Type B pancreatic cell (in vitro differentiated cells): ENCODE measurements around the gene RAF1. TPM values are rescaled to one million over a fixed set of nuclear protein-coding genes. Genes with fewer than 3 reads are reported as not detected.
A peak's percentile ranks its signal among the peaks of the same experiment; 100 is the strongest.
"Not testable (repeated sequence)": the region's sequence is repeated elsewhere in the genome, so short reads cannot be mapped to it uniquely, and the experiment has no call there.

ENCODE experiments used
- DNase-seq: peaks from one replicate; pipeline ENCODE4 v3.0.0; 2021; ENCODE audit warnings: mixed read lengths; ENCODE audit not compliant: unreplicated experiment; ENCODE audit errors: extremely low spot score
- H3K27ac Mint-ChIP-seq: 2 replicates; pipeline ENCODE4 v1.8.0; 2021; ENCODE audit warnings: mild to moderate bottlenecking, mixed read lengths
- H3K27me3 Mint-ChIP-seq: 2 replicates; pipeline ENCODE4 v1.8.0; 2021; ENCODE audit warnings: mixed read lengths
- H3K36me3 Mint-ChIP-seq: 2 replicates; pipeline ENCODE4 v1.8.0; 2021; ENCODE audit warnings: mixed read lengths
- H3K4me1 Mint-ChIP-seq: one replicate; pipeline ENCODE4 v1.8.0; 2021; ENCODE audit warnings: mixed read lengths; ENCODE audit not compliant: unreplicated experiment
- H3K4me3 Mint-ChIP-seq: 2 replicates; pipeline ENCODE4 v1.8.0; 2021; ENCODE audit warnings: mild to moderate bottlenecking, mixed read lengths
- H3K9me3 Mint-ChIP-seq: 2 replicates; pipeline ENCODE4 v1.8.0; 2021; ENCODE audit warnings: mixed read lengths
- CTCF ChIP-seq: fragments of 200-600 bp; sonication (generic); conservative IDR thresholded peaks from 2 replicates; pipeline ENCODE4 v1.5.0; 2021; ENCODE audit warnings: antibody characterized with exemption, mild to moderate bottlenecking
- total RNA-seq: library from RNA; stranded (reverse); gene quantifications from 2 replicates; pipeline ENCODE4 v1.2.1, GENCODE V29; 2021; ENCODE audit warnings: low replicate concordance

The RAF1 gene
- total RNA-seq, 1 donor from 2014 or later = 92.1 TPM

- Mint-ChIP-seq H3K4me3 (peak overlapping the region; percentile 94), H3K9me3 (no peaks in the 10 kb centered on the region), H3K4me1 (peaks cover 36% of the 10 kb centered on the region), H3K36me3 (no peaks in the 10 kb centered on the region), H3K27me3 (peaks cover 7% of the 10 kb centered on the region), H3K27ac (peak overlapping the region; percentile 95)
- no peak for TF ChIP-seq CTCF
- DNase-seq = no peak
Observed at GRCh38 chr3:12556314-12556689, 107.6 kb downstream of the RAF1 start.

- Mint-ChIP-seq H3K27ac (no peak overlapping the region), H3K4me3 (peak overlapping the region; percentile 31), H3K36me3 (no peaks in the 10 kb centered on the region), H3K9me3 (no peaks in the 10 kb centered on the region), H3K27me3 (peaks cover 11% of the 10 kb centered on the region), H3K4me1 (peaks cover 16% of the 10 kb centered on the region)
- TF ChIP-seq CTCF = no peak
- no peak for DNase-seq
Observed at GRCh38 chr3:12553921-12554391, 110.0 kb downstream of the RAF1 start.

- no peak for TF ChIP-seq CTCF
- H3K9me3 Mint-ChIP-seq = no peaks in the 10 kb centered on the region
- no peaks in the 10 kb centered on the region for H3K36me3 Mint-ChIP-seq
- DNase-seq = no peak
- no peak overlapping the region for H3K27ac Mint-ChIP-seq
- no peak overlapping the region for H3K4me3 Mint-ChIP-seq
- H3K4me1 Mint-ChIP-seq = peaks cover 4% of the 10 kb centered on the region
- peaks cover 11% of the 10 kb centered on the region for H3K27me3 Mint-ChIP-seq
Observed at GRCh38 chr3:12549971-12550760, 113.8 kb downstream of the RAF1 start.

DNA sequence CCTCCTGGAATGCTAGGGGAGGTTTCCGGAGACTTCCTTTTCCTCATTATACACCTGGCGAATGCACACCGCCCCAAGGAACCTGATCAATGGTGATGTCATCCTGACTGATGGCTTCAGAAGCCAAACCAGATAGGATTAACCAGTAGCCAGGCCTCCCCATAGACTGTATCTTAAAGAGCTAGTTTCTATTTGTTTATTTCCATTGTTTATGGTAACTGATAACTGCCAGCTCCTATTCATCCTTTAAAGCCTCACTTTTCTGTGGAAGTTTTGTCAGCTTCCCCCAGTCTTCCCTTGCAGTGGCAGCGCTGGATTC is 118.5 kb downstream of the RAF1 start, which contains the start of gene MKRN2OS:
Gene MKRN2OS (minus strand): TSS at position 27 of the 319 bp plus-strand sequence. CDS start 35 bp downstream, outside the sequence.
- Mint-ChIP-seq H3K9me3 (no peaks in the 10 kb centered on the region), H3K4me3 (peak within 1 kb of the TSS; percentile 85), H3K4me1 (peaks cover 11% of the 10 kb centered on the region), H3K36me3 (no peaks in the 10 kb centered on the region), H3K27me3 (peaks cover 4% of the 10 kb centered on the region), H3K27ac (peak within 1 kb of the TSS; percentile 85)
- no peak for DNase-seq
- TF ChIP-seq CTCF = no peak

- Mint-ChIP-seq H3K36me3 (no peaks in the 10 kb centered on the region), H3K27ac (peak overlapping the region; percentile 85), H3K9me3 (no peaks in the 10 kb centered on the region), H3K4me1 (peaks cover 11% of the 10 kb centered on the region), H3K27me3 (peaks cover under 1% of the 10 kb centered on the region), H3K4me3 (peak overlapping the region; percentile 85)
- no peak for TF ChIP-seq CTCF
- no peak for DNase-seq
Observed at GRCh38 chr3:12544652-12545472, 119.1 kb downstream of the RAF1 start.

DNA sequence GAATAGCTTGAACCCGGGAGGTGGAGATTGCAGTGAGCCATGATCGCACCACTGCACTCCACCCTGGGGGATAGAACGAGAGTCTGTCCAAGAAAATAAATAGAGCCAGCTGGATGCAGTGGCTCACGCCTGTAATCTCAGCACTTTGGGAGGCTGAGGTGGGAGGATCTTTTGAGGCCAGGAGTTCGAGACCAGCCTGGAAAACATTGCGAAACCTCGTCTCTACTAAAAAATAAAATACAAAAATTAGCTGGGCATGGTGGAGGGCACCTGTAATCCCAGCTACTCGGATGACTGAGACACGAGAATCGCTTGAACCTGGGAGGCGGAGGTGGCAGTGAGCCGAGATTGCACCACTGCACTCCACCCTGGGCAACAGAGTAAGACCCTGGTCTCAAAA is 120.4 kb downstream of the RAF1 start:
- H3K27ac Mint-ChIP-seq, DNase-seq, H3K4me3 Mint-ChIP-seq, H3K36me3 Mint-ChIP-seq, H3K9me3 Mint-ChIP-seq, H3K27me3 Mint-ChIP-seq: not testable (repeated sequence)
- H3K4me1 Mint-ChIP-seq = peaks cover 11% of the 10 kb centered on the region
